ENCODE results near the gene UBE3D.

DNA sequence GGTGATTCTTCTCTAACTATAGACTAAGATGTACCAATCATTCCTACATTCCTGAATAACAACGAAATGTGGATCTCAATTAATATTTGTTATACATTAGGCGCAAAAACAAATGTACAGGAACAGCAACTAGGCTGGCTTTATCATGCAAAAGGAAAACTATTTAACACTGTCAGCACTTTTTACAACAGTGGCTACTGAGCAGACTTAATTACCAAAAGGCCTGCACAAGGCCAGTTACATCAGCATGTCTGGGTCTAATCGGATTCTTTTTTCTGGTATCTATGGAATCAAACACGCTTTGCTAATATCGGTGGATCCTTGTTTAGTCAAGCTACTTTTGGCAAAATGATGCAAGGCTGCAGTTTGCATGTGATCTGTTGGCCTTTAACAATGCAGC is 176.5 kb downstream of the UBE3D start:
- TF ChIP-seq, protein P1, sequence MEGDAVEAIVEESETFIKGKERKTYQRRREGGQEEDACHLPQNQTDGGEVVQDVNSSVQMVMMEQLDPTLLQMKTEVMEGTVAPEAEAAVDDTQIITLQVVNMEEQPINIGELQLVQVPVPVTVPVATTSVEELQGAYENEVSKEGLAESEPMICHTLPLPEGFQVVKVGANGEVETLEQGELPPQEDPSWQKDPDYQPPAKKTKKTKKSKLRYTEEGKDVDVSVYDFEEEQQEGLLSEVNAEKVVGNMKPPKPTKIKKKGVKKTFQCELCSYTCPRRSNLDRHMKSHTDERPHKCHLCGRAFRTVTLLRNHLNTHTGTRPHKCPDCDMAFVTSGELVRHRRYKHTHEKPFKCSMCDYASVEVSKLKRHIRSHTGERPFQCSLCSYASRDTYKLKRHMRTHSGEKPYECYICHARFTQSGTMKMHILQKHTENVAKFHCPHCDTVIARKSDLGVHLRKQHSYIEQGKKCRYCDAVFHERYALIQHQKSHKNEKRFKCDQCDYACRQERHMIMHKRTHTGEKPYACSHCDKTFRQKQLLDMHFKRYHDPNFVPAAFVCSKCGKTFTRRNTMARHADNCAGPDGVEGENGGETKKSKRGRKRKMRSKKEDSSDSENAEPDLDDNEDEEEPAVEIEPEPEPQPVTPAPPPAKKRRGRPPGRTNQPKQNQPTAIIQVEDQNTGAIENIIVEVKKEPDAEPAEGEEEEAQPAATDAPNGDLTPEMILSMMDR (IDR thresholded peaks at IDR 0.05) = no peak
- TF ChIP-seq EP300 (IDR thresholded peaks at IDR 0.05; ENCODE audit: low read depth) (no peak), POLR2AphosphoS5 (IDR thresholded peaks at IDR 0.05) (no peak)

Measured in transverse colon (tissue), 4 donors.